ENCODE measurements around the gene TMCC1. TPM values are rescaled to one million over a fixed set of nuclear protein-coding genes. Genes with fewer than 3 reads are reported as not detected.

TMCC1 gene
- total and polyA plus RNA-seq, 2 donors (not counting 3 experiments of a cell fraction or from before 2014, with no cell fraction given): 17.4 to 38.4 TPM

- no peak overlapping the region for H3K4me3 ChIP-seq (replicated peaks in 1 of 3; ENCODE audit: insufficient read depth in 1 of 3, low read depth in 1 of 3, low read length in 3 of 3)
- no peaks in the 10 kb centered on the region for H3K9me1 ChIP-seq (replicated peaks; ENCODE audit: control insufficient read depth, extremely low read depth, insufficient read depth, low read length)
- no peaks in the 10 kb centered on the region for H4K20me1 ChIP-seq (replicated peaks; ENCODE audit: control insufficient read depth, extremely low read depth, insufficient read depth, low read length)
- ChIA-PET CTCF (interaction anchor here (1.4 kb wide), 1 partner anchor 126 kb away, joined by 3 read pairs; no protein-coding TSS in a partner anchor), POLR2A (no interaction called here)
- H3K27ac ChIP-seq (ENCODE audit: insufficient read depth, low read depth, low read length): no peak overlapping the region
- intact Hi-C loops (cut with micrococcal nuclease) (no loop called here), dilution Hi-C loops (cut with MboI; ENCODE audit: extremely low pct_ligation_motif_present, low sequenced_read_pairs) (no loop called here)
- no peak overlapping the region for H2AFZ ChIP-seq (ENCODE audit: low read depth, low read length)
- H3K9ac ChIP-seq (replicated peaks; ENCODE audit: extremely low read depth, insufficient read depth, low read length): no peak overlapping the region
- H3K4me2 ChIP-seq (ENCODE audit: insufficient read depth, low read length): no peak overlapping the region
- no peak for TF ChIP-seq EZH2 (IDR thresholded peaks at IDR 0.05; ENCODE audit: borderline replicate concordance, low read depth, low read length, severe bottlenecking)
- no peak for TF ChIP-seq JUN (IDR thresholded peaks at IDR 0.05; ENCODE audit: borderline replicate concordance, insufficient read depth, insufficient read length, low read depth)
- no peak for TF ChIP-seq MYC (IDR thresholded peaks at IDR 0.05; ENCODE audit: low read depth, low read length)
- TF ChIP-seq CTCF (IDR thresholded peaks at IDR 0.05; ENCODE audit: extremely low read depth in 1 of 2, insufficient read depth in 1 of 2, low read depth in 1 of 2, low read length in 2 of 2): no peak
- TF ChIP-seq GATA2 (IDR thresholded peaks at IDR 0.05; ENCODE audit: insufficient read depth, insufficient read length, low read depth, low read length): no peak
- no peak for TF ChIP-seq FOS (IDR thresholded peaks at IDR 0.05; ENCODE audit: borderline replicate concordance, insufficient read depth, low read length)
- TF ChIP-seq MAX (IDR thresholded peaks at IDR 0.05; ENCODE audit: insufficient read depth, insufficient read length): no peak
- TF ChIP-seq POLR2AphosphoS5 (IDR thresholded peaks at IDR 0.05; ENCODE audit: insufficient read depth, low read depth, low read length): no peak
- no peak for TF ChIP-seq POLR2A (IDR thresholded peaks at IDR 0.05; ENCODE audit: low read depth, low read length)
- FAIRE-seq (no peak), DNase-seq (ENCODE audit: low read depth, low spot score) (no peak)
- peaks cover 44% of the 10 kb centered on the region for H3K4me1 ChIP-seq (ENCODE audit: control insufficient read depth, extremely low read depth, insufficient read depth, low read length)
- no peaks in the 10 kb centered on the region for H3K79me2 ChIP-seq (ENCODE audit: control insufficient read depth, insufficient read depth, low read length)
- BruUV-seq (replicated peaks): no TSS peak
- H3K27me3 ChIP-seq (ENCODE audit: control insufficient read depth in 2 of 2, insufficient read depth in 2 of 2, low read length in 2 of 2): no peaks in the 10 kb centered on the region
- no peaks in the 10 kb centered on the region for H3K9me3 ChIP-seq (replicated peaks; ENCODE audit: control insufficient read depth, insufficient read depth, low read length)
- no peaks in the 10 kb centered on the region for H3K36me3 ChIP-seq (ENCODE audit: control insufficient read depth in 2 of 2, extremely low read depth in 1 of 2, insufficient read depth in 2 of 2, low read length in 2 of 2)
These were observed 277.2 kb downstream of the TMCC1 start for GRCh38 chr3:129616291-129616690.
